ENCODE measurements around the gene MSI2. TPM values are rescaled to one million over a fixed set of nuclear protein-coding genes. Genes with fewer than 3 reads are reported as not detected.
A peak's percentile ranks its signal among the peaks of the same experiment; 100 is the strongest.

Gene MSI2
- total and polyA plus RNA-seq, 2 donors, result 19.0 to 43.4 TPM

GRCh38 chr17:57349541-57350247 is 93.4 kb downstream of the MSI2 start:
- no peak for DNase-seq (ENCODE audit: extremely low spot score)
- Histone ChIP-seq H3K4me1 (ENCODE audit: insufficient read depth) (no peaks in the 10 kb centered on the region), H3K36me3 (ENCODE audit: insufficient read depth) (no peaks in the 10 kb centered on the region), H3K4me3 (ENCODE audit: low read depth, low read length) (no peak overlapping the region), H3K27ac (ENCODE audit: low read depth) (no peak overlapping the region)
- WGBS, result 82% methylated on average over 3 of the region's 3 CpGs

GRCh38 chr17:57350266-57350665 is 93.9 kb downstream of the MSI2 start:
- DNase-seq (ENCODE audit: extremely low spot score), result no peak
- WGBS, result 71% methylated on average over 6 of the region's 6 CpGs

GRCh38 chr17:57352665-57353175 is 96.4 kb downstream of the MSI2 start:
- H3K27ac ChIP-seq (ENCODE audit: low read depth), result no peak overlapping the region
- WGBS, result 85% methylated on average over 5 of the region's 5 CpGs
- no peaks in the 10 kb centered on the region for H3K4me1 ChIP-seq (ENCODE audit: insufficient read depth)
- DNase-seq (ENCODE audit: extremely low spot score), result no peak
- H3K36me3 ChIP-seq (ENCODE audit: insufficient read depth), result no peaks in the 10 kb centered on the region
- no peak overlapping the region for H3K4me3 ChIP-seq (ENCODE audit: low read depth, low read length)

More at GRCh38 chr17:57350266-57350665, 93.9 kb downstream of the MSI2 start:
- H3K27ac ChIP-seq (ENCODE audit: low read depth), result no peak overlapping the region
- H3K4me1 ChIP-seq (ENCODE audit: insufficient read depth), result no peaks in the 10 kb centered on the region
- H3K4me3 ChIP-seq (ENCODE audit: low read depth, low read length), result no peak overlapping the region
- H3K36me3 ChIP-seq (ENCODE audit: insufficient read depth), result no peaks in the 10 kb centered on the region

- no peak for DNase-seq (ENCODE audit: extremely low spot score)
- Histone ChIP-seq H3K4me3 (ENCODE audit: low read depth, low read length) (no peak overlapping the region), H3K27ac (ENCODE audit: low read depth) (no peak overlapping the region), H3K36me3 (ENCODE audit: insufficient read depth) (no peaks in the 10 kb centered on the region), H3K4me1 (ENCODE audit: insufficient read depth) (peaks cover 1% of the 10 kb centered on the region)
- WGBS, result 89% methylated on average over 2 of the region's 2 CpGs
These were observed 98.3 kb downstream of the MSI2 start for GRCh38 chr17:57354673-57355072.

GRCh38 chr17:57355090-57355859 is 99.0 kb downstream of the MSI2 start:
- Histone ChIP-seq H3K4me3 (ENCODE audit: low read depth, low read length) (no peak overlapping the region), H3K36me3 (ENCODE audit: insufficient read depth) (no peaks in the 10 kb centered on the region)

GRCh38 chr17:57356153-57356718 is 99.9 kb downstream of the MSI2 start:
- no peak for DNase-seq (ENCODE audit: extremely low spot score)
- 75% methylated on average over 6 of the region's 6 CpGs for WGBS
- H3K27ac ChIP-seq (ENCODE audit: low read depth), result no peak overlapping the region
- H3K36me3 ChIP-seq (ENCODE audit: insufficient read depth), result no peaks in the 10 kb centered on the region
- no peak overlapping the region for H3K4me3 ChIP-seq (ENCODE audit: low read depth, low read length)
- peaks cover 1% of the 10 kb centered on the region for H3K4me1 ChIP-seq (ENCODE audit: insufficient read depth)

More at GRCh38 chr17:57355090-57355859, 99.0 kb downstream of the MSI2 start:
- no peak overlapping the region for H3K27ac ChIP-seq (ENCODE audit: low read depth)
- H3K4me1 ChIP-seq (ENCODE audit: insufficient read depth), result peaks cover 1% of the 10 kb centered on the region
- WGBS, result 84% methylated on average over 6 of the region's 6 CpGs
- DNase-seq (ENCODE audit: extremely low spot score), result no peak

- Histone ChIP-seq H3K27ac (ENCODE audit: low read depth) (peak overlapping the region; percentile 66), H3K4me3 (ENCODE audit: low read depth, low read length) (no peak overlapping the region)
These were observed 100.5 kb downstream of the MSI2 start for GRCh38 chr17:57356719-57357391.

GRCh38 chr17:57357392-57357784 is 101.1 kb downstream of the MSI2 start:
- peaks cover 1% of the 10 kb centered on the region for H3K4me1 ChIP-seq (ENCODE audit: insufficient read depth)
- peak; percentile 66 for DNase-seq (ENCODE audit: extremely low spot score)
- H3K27ac ChIP-seq (ENCODE audit: low read depth), result peak overlapping the region; percentile 66
- no peaks in the 10 kb centered on the region for H3K36me3 ChIP-seq (ENCODE audit: insufficient read depth)
- no peak overlapping the region for H3K4me3 ChIP-seq (ENCODE audit: low read depth, low read length)
- 74% methylated on average over 11 of the region's 11 CpGs for WGBS

More at GRCh38 chr17:57356719-57357391, 100.5 kb downstream of the MSI2 start:
- no peak for DNase-seq (ENCODE audit: extremely low spot score)
- peaks cover 1% of the 10 kb centered on the region for H3K4me1 ChIP-seq (ENCODE audit: insufficient read depth)
- 70% methylated on average over 16 of the region's 16 CpGs for WGBS
- no peaks in the 10 kb centered on the region for H3K36me3 ChIP-seq (ENCODE audit: insufficient read depth)

GRCh38 chr17:57357830-57358430 is 101.6 kb downstream of the MSI2 start:
- Histone ChIP-seq H3K4me1 (ENCODE audit: insufficient read depth) (peaks cover 1% of the 10 kb centered on the region), H3K36me3 (ENCODE audit: insufficient read depth) (no peaks in the 10 kb centered on the region), H3K4me3 (ENCODE audit: low read depth, low read length) (no peak overlapping the region), H3K27ac (ENCODE audit: low read depth) (peak overlapping the region; percentile 70)
- 78% methylated on average over 3 of the region's 3 CpGs for WGBS
- no peak for DNase-seq (ENCODE audit: extremely low spot score)

GRCh38 chr17:57360266-57360665 is 103.9 kb downstream of the MSI2 start:
- no peak overlapping the region for H3K27ac ChIP-seq (ENCODE audit: low read depth)
- H3K36me3 ChIP-seq (ENCODE audit: insufficient read depth), result no peaks in the 10 kb centered on the region
- WGBS, result 43% methylated on average over 2 of the region's 2 CpGs
- DNase-seq (ENCODE audit: extremely low spot score), result no peak
- peaks cover 1% of the 10 kb centered on the region for H3K4me1 ChIP-seq (ENCODE audit: insufficient read depth)
- H3K4me3 ChIP-seq (ENCODE audit: low read depth, low read length), result no peak overlapping the region

GRCh38 chr17:57362797-57363556 is 106.7 kb downstream of the MSI2 start:
- 96% methylated on average over 9 of the region's 9 CpGs for WGBS
- no peak for DNase-seq (ENCODE audit: extremely low spot score)
- H3K4me3 ChIP-seq (ENCODE audit: low read depth, low read length), result no peak overlapping the region
- H3K4me1 ChIP-seq (ENCODE audit: insufficient read depth), result peaks cover 4% of the 10 kb centered on the region
- no peaks in the 10 kb centered on the region for H3K36me3 ChIP-seq (ENCODE audit: insufficient read depth)
- no peak overlapping the region for H3K27ac ChIP-seq (ENCODE audit: low read depth)

GRCh38 chr17:57363580-57363979 is 107.3 kb downstream of the MSI2 start:
- Histone ChIP-seq H3K4me1 (ENCODE audit: insufficient read depth) (peaks cover 4% of the 10 kb centered on the region), H3K27ac (ENCODE audit: low read depth) (no peak overlapping the region)
- WGBS, result 97% methylated on average over 4 of the region's 4 CpGs

More at GRCh38 chr17:57363580-57363979, 107.3 kb downstream of the MSI2 start:
- Histone ChIP-seq H3K4me3 (ENCODE audit: low read depth, low read length) (no peak overlapping the region), H3K36me3 (ENCODE audit: insufficient read depth) (no peaks in the 10 kb centered on the region)
- DNase-seq (ENCODE audit: extremely low spot score), result no peak
